Stomach (tissue), 9 donors: ENCODE measurements around the gene PTPRG. TPM values are rescaled to one million over a fixed set of nuclear protein-coding genes. Genes with fewer than 3 reads are reported as not detected.
A peak's percentile ranks its signal among the peaks of the same experiment; 100 is the strongest.

ENCODE experiments used
- DNase-seq, 2 donors: peaks; one replicate each; pipeline versions ENCODE4 v3.0.0 to v3.0.0-alpha.2; 2013 to 2019
- H3K27ac ChIP-seq, 5 donors: fragments of 200-600 bp in 4 of 5; sonication (generic) in 4 of 5; one replicate each; pipeline ENCODE4 v1.5.1; 2013 to 2019; ENCODE audit warnings: mild to moderate bottlenecking in 1 of 5, moderate library complexity in 1 of 5
- H3K27me3 ChIP-seq, 3 donors: fragments of 200-600 bp; sonication (generic); one replicate each; pipeline ENCODE4 v1.5.1; 2017 to 2019; ENCODE audit warnings: mixed run types in 1 of 3
- H3K36me3 ChIP-seq, 4 donors: fragments of 200-600 bp; sonication (generic); 1 replicate in 3 of 4; 2 replicates in 1 of 4; pipeline ENCODE4 v1.5.1; 2016 to 2019
- H3K4me1 ChIP-seq, 4 donors: fragments of 200-600 bp; sonication (generic); one replicate each; pipeline ENCODE4 v1.5.1; 2016 to 2019
- H3K4me3 ChIP-seq, 4 donors: fragments of 200-600 bp; sonication (generic) in 3 of 4; one replicate each; pipeline ENCODE4 v1.5.1; 2016 to 2019; ENCODE audit warnings: mild to moderate bottlenecking in 1 of 4
- H3K9me3 ChIP-seq, 4 donors: fragments of 200-600 bp; sonication (generic); one replicate each; pipeline ENCODE4 v1.5.1; 2016 to 2019
- EP300 ChIP-seq: sonication (generic); formaldehyde crosslinking; IDR thresholded peaks from one replicate; pipeline ENCODE4 v1.6.1; 2017; ENCODE audit warnings: antibody characterized with exemption
- POLR2A ChIP-seq, 4 donors: fragments of 450-650 bp; IDR thresholded peaks; one replicate each; pipeline ENCODE4 v1.6.1; 2016; ENCODE audit warnings: antibody characterized with exemption in 4 of 4, control low read depth in 2 of 4, mild to moderate bottlenecking in 1 of 4, moderate library complexity in 1 of 4
- POLR2AphosphoS5 ChIP-seq, 3 donors: sonication (generic); formaldehyde crosslinking; IDR thresholded peaks; one replicate each; pipeline ENCODE4 v1.6.1; 2016; ENCODE audit warnings: antibody characterized with exemption in 3 of 3
- WGBS, 5 donors: extraction: QIAGEN DNeasy Blood & Tissue Kit in 3 of 5; methylation state at CpG; one replicate each; pipeline versions ENCODE4 v1.1.5 to v1.1.7; 2013 to 2018; 5-methylcytosine and 5-hydroxymethylcytosine counted together
- intact Hi-C: fragments of 100-400 bp; cut with DNase I; formaldehyde crosslinking; loops from one replicate; pipeline ENCODE4 v1.15.1; 2023; ENCODE audit warnings: low total_unique reads
- polyA plus RNA-seq, 3 donors: library from polyadenylated mRNA; stranded (reverse); fragments of 200-250 nt; gene quantifications; one replicate each; pipeline ENCODE4 v1.2.3, GENCODE V29; 2013
- total RNA-seq, 5 donors: library from RNA; depleted of rRNA; stranded (reverse); fragments of >200 nt; gene quantifications; one replicate each; pipeline versions ENCODE4 v1.1.0 to v1.2.3, GENCODE V29; 2014 to 2016
- TF ChIP-seq, protein P1 (sequence below), 7 experiments: fragments of 450-650 bp in 4 of 7; fragments of 200-600 bp in 3 of 7; sonication (generic) in 3 of 7; IDR thresholded peaks; one replicate each; pipeline ENCODE4 v1.5.1; 2016 to 2019; ENCODE audit warnings: antibody characterized with exemption in 7 of 7, control low read depth in 2 of 7, mild to moderate bottlenecking in 1 of 7
- donor health status: healthy with polysubstance abuse.
- donor health status: Bipolar disorder and iron deficiency.
- donor health status: healthy.

The PTPRG gene
- total and polyA plus RNA-seq, 8 donors: 2.4 to 96.0 (median 22.0) TPM

DNA sequence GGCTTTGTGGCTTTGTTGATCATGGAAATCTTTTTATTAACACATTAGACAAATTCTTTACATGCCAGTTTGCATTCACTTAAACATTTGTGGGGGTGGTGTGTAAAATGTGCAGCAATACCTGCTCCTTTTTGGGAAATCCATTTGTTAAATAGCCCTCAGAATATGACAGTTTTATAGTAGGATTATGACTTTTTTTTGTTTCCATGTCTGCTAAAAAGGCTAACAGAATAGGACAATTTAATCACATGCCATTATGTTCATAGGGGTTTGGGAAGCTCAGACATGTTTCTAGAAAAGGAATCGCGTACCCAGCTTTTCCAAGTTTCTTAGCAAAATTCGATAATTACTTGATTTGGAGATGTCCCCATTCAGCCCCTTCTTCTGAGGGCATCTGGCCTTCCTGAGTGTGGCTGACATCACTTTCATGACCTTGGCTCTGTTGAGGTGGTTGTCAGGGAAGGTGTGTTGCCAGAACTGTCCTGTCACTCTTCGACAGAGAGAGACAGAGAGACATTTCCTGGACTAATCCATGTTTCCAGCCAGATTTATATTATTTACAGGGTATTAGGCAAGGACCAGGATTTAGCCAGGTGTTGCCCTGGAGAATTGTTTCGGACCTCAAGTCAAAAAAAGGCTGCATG is 126.4 kb downstream of the PTPRG start:
- Histone ChIP-seq H3K4me1 (peaks cover 0 to 16% (median 5%) of the 10 kb centered on the region in 4 donors), H3K27ac (peak overlapping the region in 2 of 5 donors; percentile 13 to 25), H3K36me3 (no peaks in the 10 kb centered on the region), H3K4me3 (no peak overlapping the region), H3K9me3 (no peaks in the 10 kb centered on the region), H3K27me3 (no peaks in the 10 kb centered on the region)
- no peak for DNase-seq
- intact Hi-C loops: no loop called here
- 81 to 88% (median 84%) methylated on average over 5 of the region's 5 CpGs for WGBS, 5 donors
- no peak for TF ChIP-seq POLR2A (IDR thresholded peaks at IDR 0.05)
- TF ChIP-seq, protein P1, sequence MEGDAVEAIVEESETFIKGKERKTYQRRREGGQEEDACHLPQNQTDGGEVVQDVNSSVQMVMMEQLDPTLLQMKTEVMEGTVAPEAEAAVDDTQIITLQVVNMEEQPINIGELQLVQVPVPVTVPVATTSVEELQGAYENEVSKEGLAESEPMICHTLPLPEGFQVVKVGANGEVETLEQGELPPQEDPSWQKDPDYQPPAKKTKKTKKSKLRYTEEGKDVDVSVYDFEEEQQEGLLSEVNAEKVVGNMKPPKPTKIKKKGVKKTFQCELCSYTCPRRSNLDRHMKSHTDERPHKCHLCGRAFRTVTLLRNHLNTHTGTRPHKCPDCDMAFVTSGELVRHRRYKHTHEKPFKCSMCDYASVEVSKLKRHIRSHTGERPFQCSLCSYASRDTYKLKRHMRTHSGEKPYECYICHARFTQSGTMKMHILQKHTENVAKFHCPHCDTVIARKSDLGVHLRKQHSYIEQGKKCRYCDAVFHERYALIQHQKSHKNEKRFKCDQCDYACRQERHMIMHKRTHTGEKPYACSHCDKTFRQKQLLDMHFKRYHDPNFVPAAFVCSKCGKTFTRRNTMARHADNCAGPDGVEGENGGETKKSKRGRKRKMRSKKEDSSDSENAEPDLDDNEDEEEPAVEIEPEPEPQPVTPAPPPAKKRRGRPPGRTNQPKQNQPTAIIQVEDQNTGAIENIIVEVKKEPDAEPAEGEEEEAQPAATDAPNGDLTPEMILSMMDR (IDR thresholded peaks at IDR 0.05): no peak
- no peak for TF ChIP-seq POLR2AphosphoS5 (IDR thresholded peaks at IDR 0.05)
- no peak for TF ChIP-seq EP300

DNA sequence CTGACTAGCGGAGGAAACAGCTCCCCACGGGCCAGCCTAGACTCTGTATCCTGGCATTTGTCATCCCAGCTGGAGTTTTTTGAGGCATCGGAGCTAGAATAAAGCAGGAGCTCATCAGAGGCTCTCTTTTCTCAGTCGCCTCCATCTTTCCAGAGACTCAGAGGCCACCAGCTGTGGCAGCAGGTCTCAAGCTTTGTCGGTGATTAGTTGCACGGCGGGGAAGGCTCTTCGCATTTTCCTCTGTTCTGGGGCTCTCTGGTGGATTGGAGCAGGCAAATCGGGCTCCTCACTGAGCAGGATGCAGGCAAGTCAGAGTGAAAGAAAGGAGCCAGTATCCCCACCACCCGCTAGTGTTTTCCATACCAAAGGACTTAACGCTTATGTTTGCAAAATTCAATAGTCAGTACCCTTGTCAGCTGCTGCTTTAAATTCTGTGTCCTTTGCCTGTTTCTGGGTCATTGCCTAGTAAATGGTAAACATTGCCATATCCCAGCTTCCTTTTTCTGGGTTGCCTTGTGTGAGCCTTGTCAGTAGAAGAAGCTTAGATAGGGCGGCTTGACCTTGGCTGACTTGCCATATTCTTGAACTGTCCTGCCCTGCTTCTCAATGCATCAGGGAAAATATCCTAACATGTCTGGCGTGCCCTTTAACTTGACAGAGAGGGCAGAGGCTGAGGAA is 127.1 kb downstream of the PTPRG start:
- Histone ChIP-seq H3K9me3 (no peaks in the 10 kb centered on the region), H3K4me3 (no peak overlapping the region), H3K4me1 (peaks cover 0 to 16% (median 5%) of the 10 kb centered on the region in 4 donors), H3K27ac (peak overlapping the region in 2 of 5 donors; percentile 13 to 25), H3K27me3 (no peaks in the 10 kb centered on the region), H3K36me3 (no peaks in the 10 kb centered on the region)
- intact Hi-C loops: no loop called here
- 62 to 75% (median 66%) methylated on average over 13 of the region's 13 CpGs for WGBS, 5 donors
- TF ChIP-seq POLR2A (IDR thresholded peaks at IDR 0.05) (no peak), POLR2AphosphoS5 (IDR thresholded peaks at IDR 0.05) (no peak), EP300 (no peak)
- TF ChIP-seq, protein P1 (IDR thresholded peaks at IDR 0.05): no peak
- no peak for DNase-seq

DNA sequence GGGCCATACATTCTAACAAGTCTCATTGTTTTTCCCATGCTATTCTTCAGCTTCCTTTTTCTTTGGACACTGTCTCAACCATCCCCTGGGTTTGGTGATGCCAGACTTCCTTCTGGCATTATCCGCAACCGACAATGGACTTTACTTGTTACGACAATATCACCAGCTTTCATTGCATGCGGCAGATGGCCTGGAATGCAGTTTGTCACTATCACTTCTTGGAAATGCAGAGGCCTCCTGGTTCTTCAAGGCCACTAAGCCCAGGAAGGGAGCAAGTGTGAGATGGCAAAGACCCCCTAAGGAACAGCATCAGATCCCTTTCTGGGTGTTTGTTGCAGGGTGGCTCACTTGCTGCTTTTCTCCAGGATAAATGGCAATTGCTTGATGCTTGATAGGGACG is 128.6 kb downstream of the PTPRG start:
- Histone ChIP-seq H3K27ac (no peak overlapping the region), H3K36me3 (no peaks in the 10 kb centered on the region), H3K9me3 (no peaks in the 10 kb centered on the region), H3K27me3 (no peaks in the 10 kb centered on the region), H3K4me1 (peaks cover 0 to 16% (median 5%) of the 10 kb centered on the region in 4 donors), H3K4me3 (no peak overlapping the region)
- intact Hi-C loops: no loop called here
- no peak for DNase-seq
- TF ChIP-seq, protein P1 (IDR thresholded peaks at IDR 0.05): no peak
- TF ChIP-seq POLR2AphosphoS5 (IDR thresholded peaks at IDR 0.05) (no peak), POLR2A (IDR thresholded peaks at IDR 0.05) (no peak), EP300 (no peak)
- 84 to 98% (median 95%) methylated on average over 5 of the region's 5 CpGs for WGBS, 5 donors

DNA sequence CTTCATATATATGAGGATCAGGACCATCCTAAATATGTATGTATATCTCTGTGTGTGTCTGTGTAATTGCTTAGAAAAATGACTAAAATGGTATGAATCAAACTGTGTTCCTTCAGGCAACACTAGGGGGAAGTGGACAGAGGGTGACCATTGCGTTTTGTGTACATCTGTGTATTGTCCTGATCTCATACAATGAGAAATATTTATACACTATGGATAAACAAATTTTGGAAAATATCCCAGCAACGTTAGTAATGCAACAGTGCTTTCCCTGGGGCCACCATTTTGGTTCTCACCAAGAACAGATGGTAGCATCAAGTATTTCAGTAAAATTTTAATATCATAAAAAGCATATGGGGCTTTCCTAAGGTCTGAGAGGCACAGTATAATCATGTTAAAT is 130.1 kb downstream of the PTPRG start:
- Histone ChIP-seq H3K4me1 (peaks cover 0 to 16% (median 5%) of the 10 kb centered on the region in 4 donors), H3K27me3 (no peaks in the 10 kb centered on the region), H3K9me3 (no peaks in the 10 kb centered on the region), H3K27ac (no peak overlapping the region), H3K4me3 (no peak overlapping the region), H3K36me3 (no peaks in the 10 kb centered on the region)
- WGBS, 5 donors: 70 to 82% (median 75%) methylated on average over 2 of the region's 2 CpGs
- no peak for DNase-seq
- TF ChIP-seq POLR2A (IDR thresholded peaks at IDR 0.05) (no peak), POLR2AphosphoS5 (IDR thresholded peaks at IDR 0.05) (no peak)
- TF ChIP-seq, protein P1 (IDR thresholded peaks at IDR 0.05): no peak
- intact Hi-C loops: no loop called here
